Bronchial epithelial cell (primary cell): ENCODE measurements around the gene SDK2. TPM values are rescaled to one million over a fixed set of nuclear protein-coding genes. Genes with fewer than 3 reads are reported as not detected.

Source experiments
- DNase-seq: peaks from one replicate; pipeline ENCODE4 v3.0.0-alpha.2; 2010; ENCODE audit warnings: low read depth
- FAIRE-seq: peaks from 2 replicates; lab custom pipeline; 2011; peaks lifted over from hg19 to GRCh38; lab: Jason Lieb, UNC
- H3K27me3 ChIP-seq: 2 replicates; pipeline ENCODE4 v1.5.1; 2011; ENCODE audit warnings: low read length; ENCODE audit not compliant: control insufficient read depth, insufficient read depth
- H3K36me3 ChIP-seq: 2 replicates; pipeline ENCODE4 v1.5.1; 2011; ENCODE audit warnings: low read length; ENCODE audit not compliant: control insufficient read depth, insufficient read depth
- H3K4me3 ChIP-seq: 2 replicates; pipeline ENCODE4 v1.5.1; 2011; ENCODE audit warnings: mild to moderate bottlenecking, low read depth, low read length, control low read depth
- total RNA-seq: library from RNA; depleted of rRNA; stranded (reverse); fragments of >200 nt; gene quantifications from 2 replicates; pipeline ENCODE4 v1.2.1, GENCODE V29; 2014
- TF ChIP-seq, protein P1 (sequence below): IDR thresholded peaks from 2 replicates; pipeline ENCODE4 v1.5.1; 2011; ENCODE audit warnings: mild to moderate bottlenecking, moderate library complexity, low read length, control low read depth, inconsistent platforms; ENCODE audit not compliant: insufficient read depth, severe bottlenecking

SDK2 gene
- total RNA-seq, 1 donor from 2014 or later = 2.1 TPM

DNA sequence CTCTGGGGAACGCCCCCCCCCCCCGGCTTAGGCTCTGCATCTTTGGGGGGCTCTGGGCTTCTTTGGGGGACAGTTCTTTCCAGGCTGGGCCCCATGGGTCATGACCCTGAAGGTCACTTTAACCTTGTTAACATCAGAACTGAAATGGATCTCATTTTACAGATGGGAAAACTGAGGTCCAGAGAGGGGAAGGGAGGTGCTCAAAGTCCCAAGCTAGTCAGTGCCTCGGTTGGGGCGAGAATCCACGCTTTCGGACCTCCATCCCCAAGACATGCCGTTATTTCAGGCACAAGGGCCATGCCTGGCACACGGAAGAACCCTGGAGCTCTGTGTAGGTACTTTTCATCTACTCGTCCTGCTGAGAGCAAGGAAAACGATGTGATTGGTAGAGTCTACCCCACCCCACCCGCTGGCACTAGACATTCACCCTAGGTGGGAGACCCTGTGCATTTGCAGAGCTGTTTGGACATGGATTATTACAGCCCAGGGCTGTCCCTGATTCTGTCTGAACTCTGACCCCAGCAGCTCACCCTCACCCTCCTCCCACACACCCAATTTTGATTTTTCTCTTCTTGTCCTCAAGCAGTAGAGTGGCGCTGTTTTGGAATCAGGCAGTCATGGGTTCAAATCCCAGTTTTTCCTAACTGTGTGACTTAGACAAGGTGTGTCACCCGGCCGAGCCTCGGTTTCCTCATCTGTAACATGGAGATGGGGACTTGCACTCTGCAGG, 177.4 kb downstream of the SDK2 start:
- no peaks in the 10 kb centered on the region for H3K36me3 ChIP-seq
- H3K4me3 ChIP-seq = no peak overlapping the region
- DNase-seq (no peak), FAIRE-seq (no peak)
- TF ChIP-seq, protein P1, sequence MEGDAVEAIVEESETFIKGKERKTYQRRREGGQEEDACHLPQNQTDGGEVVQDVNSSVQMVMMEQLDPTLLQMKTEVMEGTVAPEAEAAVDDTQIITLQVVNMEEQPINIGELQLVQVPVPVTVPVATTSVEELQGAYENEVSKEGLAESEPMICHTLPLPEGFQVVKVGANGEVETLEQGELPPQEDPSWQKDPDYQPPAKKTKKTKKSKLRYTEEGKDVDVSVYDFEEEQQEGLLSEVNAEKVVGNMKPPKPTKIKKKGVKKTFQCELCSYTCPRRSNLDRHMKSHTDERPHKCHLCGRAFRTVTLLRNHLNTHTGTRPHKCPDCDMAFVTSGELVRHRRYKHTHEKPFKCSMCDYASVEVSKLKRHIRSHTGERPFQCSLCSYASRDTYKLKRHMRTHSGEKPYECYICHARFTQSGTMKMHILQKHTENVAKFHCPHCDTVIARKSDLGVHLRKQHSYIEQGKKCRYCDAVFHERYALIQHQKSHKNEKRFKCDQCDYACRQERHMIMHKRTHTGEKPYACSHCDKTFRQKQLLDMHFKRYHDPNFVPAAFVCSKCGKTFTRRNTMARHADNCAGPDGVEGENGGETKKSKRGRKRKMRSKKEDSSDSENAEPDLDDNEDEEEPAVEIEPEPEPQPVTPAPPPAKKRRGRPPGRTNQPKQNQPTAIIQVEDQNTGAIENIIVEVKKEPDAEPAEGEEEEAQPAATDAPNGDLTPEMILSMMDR = no peak
- H3K27me3 ChIP-seq = no peaks in the 10 kb centered on the region

DNA sequence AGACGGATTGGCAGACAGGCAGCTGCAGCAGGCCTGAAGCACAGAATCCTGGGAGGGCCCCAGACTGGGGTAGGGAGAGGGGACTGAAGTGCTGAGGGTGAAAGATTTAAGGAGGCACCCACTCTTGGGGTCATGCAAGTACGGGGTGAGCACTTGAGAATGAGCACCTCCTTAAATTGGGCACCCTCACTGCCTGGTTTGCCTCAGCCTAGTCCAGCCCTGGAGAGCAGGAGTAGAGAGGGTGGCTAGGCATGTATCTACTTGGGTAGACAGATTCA, 178.4 kb downstream of the SDK2 start:
- TF ChIP-seq, protein P1 = no peak

DNA sequence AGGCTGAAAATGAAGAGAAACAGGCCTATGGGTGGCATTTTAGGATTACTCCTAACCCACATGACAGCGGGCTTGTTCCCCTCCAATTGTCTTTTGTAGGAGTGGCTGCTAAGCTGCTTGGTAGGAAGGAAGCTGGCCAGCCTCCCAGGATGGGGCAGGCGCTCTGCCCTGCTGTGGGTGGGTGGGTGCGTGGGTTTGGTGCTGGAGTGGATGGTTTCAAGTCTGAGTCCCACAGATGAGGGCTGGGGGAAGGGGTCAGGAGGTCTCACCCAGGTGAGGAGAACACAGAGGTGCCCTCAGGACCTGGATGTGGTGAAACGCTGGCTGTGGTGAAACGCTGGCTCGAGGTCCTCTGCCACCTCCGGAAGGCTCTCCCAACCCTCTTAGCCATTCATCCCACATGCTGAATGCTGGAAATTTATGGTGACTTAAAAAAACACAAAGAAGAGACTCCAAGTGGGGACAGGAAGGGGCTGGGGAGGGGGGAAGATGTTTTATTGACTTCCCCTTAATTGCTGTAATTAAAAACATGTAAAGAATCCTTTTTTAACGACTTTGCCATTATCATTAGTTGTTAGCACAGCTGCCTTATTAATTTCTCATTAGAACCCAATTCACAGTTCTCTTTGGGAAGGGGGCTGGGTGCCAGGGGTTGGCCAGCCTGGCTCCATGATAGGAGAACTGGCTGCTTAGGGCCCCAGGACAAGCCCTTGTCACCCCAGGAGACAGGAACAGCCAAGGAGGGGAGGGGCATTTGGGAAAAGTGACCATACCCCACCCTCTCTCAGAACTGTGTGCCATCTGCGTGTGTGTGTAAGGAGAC, 178.9 kb downstream of the SDK2 start:
- no peaks in the 10 kb centered on the region for H3K27me3 ChIP-seq
- no peak overlapping the region for H3K4me3 ChIP-seq
- H3K36me3 ChIP-seq = no peaks in the 10 kb centered on the region
- FAIRE-seq (peak; percentile 23), DNase-seq (no peak)
- TF ChIP-seq, protein P1 = no peak

More for the DNA sequence above, 178.4 kb downstream of the SDK2 start:
- H3K36me3 ChIP-seq = no peaks in the 10 kb centered on the region
- H3K4me3 ChIP-seq = no peak overlapping the region
- no peak for DNase-seq
- FAIRE-seq = no peak
- no peaks in the 10 kb centered on the region for H3K27me3 ChIP-seq

DNA sequence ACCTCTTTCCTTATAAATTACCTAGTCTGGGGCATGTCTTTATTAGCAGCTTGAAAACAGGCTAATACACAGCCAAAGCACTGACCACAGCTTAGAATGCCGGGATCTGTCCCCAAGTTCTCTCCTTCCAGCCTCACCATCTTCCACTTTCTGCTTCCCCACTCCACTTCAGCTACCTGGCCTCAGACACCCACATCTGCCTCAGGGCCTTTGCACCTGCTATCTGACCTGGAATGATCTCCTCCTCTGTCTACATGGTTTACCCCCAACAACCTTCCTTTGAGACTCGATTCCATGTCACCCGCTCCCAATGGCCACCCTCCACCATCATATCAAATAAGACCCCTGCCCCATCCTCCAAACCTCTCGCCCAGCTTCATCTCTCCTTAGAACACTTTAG, 179.8 kb downstream of the SDK2 start:
- no peak overlapping the region for H3K4me3 ChIP-seq
- no peaks in the 10 kb centered on the region for H3K36me3 ChIP-seq
- FAIRE-seq (no peak), DNase-seq (no peak)
- no peaks in the 10 kb centered on the region for H3K27me3 ChIP-seq
- TF ChIP-seq, protein P1 = no peak

DNA sequence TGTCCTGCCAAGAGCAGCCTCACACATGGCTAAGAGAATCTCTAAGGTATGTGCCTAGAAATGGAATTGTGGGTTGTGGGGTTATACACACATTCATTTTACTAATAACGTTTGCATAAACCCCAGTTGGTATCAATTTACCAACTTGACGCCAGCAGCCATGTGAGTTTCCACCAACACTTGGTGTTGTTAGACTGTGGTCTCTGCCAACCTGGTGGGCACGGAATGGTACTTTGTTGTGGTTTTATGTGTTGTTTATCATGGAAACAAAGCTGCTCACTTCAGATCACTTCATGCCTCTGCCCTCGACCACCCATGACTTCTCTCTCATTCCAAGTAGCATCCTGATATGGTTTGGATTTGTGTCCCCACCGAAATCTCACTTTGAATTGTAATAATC, 180.4 kb downstream of the SDK2 start:
- Histone ChIP-seq H3K36me3 (no peaks in the 10 kb centered on the region), H3K27me3 (no peaks in the 10 kb centered on the region), H3K4me3 (no peak overlapping the region)
- FAIRE-seq = peak; percentile 13
- DNase-seq = no peak
- TF ChIP-seq, protein P1 = no peak
